Measurements from ENCODE around the gene GPR137.

Gene GPR137

GRCh38 chr11:64254326-64254725 is 31.3 kb upstream of the GPR137 start:
- Histone ChIP-seq H3K27ac (no peak overlapping the region), H3K4me3 (ENCODE audit: low read depth, low read length) (no peak overlapping the region), H3K9me3 (ENCODE audit: severe bottlenecking) (no peaks in the 10 kb centered on the region), H3K36me3 (peaks cover 44% of the 10 kb centered on the region), H3K27me3 (ENCODE audit: insufficient read depth, low read depth, severe bottlenecking) (no peaks in the 10 kb centered on the region)
- no peak for DNase-seq
- TF ChIP-seq, protein P1, sequence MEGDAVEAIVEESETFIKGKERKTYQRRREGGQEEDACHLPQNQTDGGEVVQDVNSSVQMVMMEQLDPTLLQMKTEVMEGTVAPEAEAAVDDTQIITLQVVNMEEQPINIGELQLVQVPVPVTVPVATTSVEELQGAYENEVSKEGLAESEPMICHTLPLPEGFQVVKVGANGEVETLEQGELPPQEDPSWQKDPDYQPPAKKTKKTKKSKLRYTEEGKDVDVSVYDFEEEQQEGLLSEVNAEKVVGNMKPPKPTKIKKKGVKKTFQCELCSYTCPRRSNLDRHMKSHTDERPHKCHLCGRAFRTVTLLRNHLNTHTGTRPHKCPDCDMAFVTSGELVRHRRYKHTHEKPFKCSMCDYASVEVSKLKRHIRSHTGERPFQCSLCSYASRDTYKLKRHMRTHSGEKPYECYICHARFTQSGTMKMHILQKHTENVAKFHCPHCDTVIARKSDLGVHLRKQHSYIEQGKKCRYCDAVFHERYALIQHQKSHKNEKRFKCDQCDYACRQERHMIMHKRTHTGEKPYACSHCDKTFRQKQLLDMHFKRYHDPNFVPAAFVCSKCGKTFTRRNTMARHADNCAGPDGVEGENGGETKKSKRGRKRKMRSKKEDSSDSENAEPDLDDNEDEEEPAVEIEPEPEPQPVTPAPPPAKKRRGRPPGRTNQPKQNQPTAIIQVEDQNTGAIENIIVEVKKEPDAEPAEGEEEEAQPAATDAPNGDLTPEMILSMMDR (IDR thresholded peaks at IDR 0.05; ENCODE audit: low read depth, low read length), result no peak

DNA sequence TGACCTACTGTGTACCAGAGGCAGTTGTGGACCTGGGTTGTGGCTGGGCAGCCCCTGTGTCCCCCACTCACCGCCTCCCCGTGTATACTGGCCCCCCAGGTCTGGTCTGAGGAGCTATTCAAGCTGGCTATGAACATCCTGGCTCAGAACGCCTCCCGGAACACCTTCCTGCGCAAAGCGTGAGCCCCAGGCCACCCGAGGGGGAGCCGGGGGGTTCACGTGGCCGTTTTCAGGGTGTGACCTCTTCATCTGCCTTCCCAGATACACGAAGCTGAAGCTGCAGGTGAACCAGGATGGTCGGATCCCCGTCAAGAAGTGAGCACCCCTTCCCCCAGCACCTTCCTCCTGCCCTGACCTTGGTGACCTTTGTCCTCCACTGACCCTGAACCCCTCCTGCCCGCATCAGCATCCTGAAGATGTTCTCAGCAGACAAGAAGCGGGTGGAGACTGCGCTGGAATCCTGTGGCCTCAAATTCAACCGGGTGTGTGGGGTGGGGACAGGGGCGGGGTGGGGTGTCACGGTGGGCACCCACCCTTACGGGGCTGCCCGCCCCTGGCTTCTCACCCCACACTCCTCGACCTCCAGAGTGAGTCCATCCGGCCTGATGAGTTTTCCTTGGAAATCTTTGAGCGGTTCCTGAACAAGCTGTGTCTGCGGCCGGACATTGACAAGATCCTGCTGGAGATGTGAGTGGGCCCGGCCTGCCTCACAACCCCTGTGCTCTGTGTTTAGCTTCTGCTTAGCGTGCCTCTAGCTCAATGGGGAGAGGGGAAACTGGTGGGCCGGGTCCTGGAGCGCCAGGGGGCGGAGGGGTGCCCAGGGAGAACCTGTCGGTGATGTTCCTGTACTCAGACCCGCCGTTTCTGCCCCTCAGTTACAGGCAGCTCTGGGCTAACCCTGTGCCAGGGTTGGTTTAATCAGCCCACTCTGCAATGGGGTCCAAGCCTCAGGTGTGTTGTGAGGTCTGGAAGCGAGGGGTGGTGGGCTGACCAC is 30.2 kb upstream of the GPR137 start:
- Histone ChIP-seq H3K27ac (peak overlapping the region; percentile 33; the same call in 1 of the 2 replicates), H3K36me3 (peaks cover 54% of the 10 kb centered on the region), H3K4me3 (ENCODE audit: low read depth, low read length) (no peak overlapping the region), H3K9me3 (ENCODE audit: severe bottlenecking) (no peaks in the 10 kb centered on the region), H3K27me3 (ENCODE audit: insufficient read depth, low read depth, severe bottlenecking) (no peaks in the 10 kb centered on the region)
- DNase-seq, result no peak
- TF ChIP-seq, protein P1 (IDR thresholded peaks at IDR 0.05; ENCODE audit: low read depth, low read length), result no peak

DNA sequence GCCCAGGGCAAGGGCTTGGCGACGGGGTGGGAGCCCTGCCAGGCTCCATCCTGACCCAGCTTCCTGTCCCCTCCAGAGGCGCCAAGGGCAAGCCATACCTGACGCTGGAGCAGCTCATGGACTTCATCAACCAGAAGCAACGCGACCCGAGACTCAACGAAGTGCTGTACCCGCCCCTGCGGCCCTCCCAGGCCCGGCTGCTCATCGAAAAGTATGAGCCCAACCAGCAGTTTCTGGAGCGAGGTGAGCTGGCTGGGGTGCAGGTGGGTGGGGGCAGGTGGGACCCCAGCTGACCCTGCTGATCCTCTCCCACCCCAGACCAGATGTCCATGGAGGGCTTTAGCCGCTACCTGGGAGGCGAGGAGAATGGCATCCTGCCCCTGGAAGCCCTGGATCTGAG is 29.3 kb upstream of the GPR137 start:
- TF ChIP-seq, protein P1 (IDR thresholded peaks at IDR 0.05; ENCODE audit: low read depth, low read length), result no peak
- no peaks in the 10 kb centered on the region for H3K9me3 ChIP-seq (ENCODE audit: severe bottlenecking)
- H3K4me3 ChIP-seq (ENCODE audit: low read depth, low read length), result no peak overlapping the region
- DNase-seq, result no peak
- peak overlapping the region; percentile 33; the same call in 1 of the 2 replicates for H3K27ac ChIP-seq
- peaks cover 59% of the 10 kb centered on the region for H3K36me3 ChIP-seq
- H3K27me3 ChIP-seq (ENCODE audit: insufficient read depth, low read depth, severe bottlenecking), result no peaks in the 10 kb centered on the region

- no peak overlapping the region for H3K27ac ChIP-seq
- peaks cover 76% of the 10 kb centered on the region for H3K36me3 ChIP-seq
- H3K9me3 ChIP-seq (ENCODE audit: severe bottlenecking), result no peaks in the 10 kb centered on the region
- DNase-seq, result no peak
- H3K4me3 ChIP-seq (ENCODE audit: low read depth, low read length), result no peak overlapping the region
- TF ChIP-seq, protein P1 (IDR thresholded peaks at IDR 0.05; ENCODE audit: low read depth, low read length), result no peak
- H3K27me3 ChIP-seq (ENCODE audit: insufficient read depth, low read depth, severe bottlenecking), result no peaks in the 10 kb centered on the region
Observed at GRCh38 chr11:64258356-64258755, 27.3 kb upstream of the GPR137 start.

DNA sequence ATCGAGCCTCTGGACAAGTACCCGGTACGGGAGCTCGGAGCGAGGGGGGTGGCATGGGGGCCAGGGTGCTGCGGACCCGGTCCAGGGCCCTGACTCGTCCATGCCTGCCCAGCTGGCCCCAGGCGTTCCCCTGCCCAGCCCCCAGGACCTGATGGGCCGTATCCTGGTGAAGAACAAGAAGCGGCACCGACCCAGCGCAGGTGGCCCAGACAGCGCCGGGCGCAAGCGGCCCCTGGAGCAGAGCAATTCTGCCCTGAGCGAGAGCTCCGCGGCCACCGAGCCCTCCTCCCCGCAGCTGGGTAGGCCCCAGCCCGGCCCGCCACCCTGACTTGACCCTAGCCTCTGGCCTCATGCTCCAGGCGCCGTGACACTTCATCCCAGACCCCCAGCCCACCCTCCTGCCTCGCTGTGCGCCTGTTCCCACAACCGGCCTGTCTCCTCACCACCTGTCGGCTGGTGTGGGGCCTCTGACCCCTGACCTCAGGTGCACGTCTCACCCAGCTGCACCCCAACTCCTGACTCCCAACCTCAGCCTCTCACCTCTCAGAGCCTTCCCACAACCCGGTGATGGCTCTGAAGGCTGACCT is 26.6 kb upstream of the GPR137 start:
- Histone ChIP-seq H3K9me3 (ENCODE audit: severe bottlenecking) (no peaks in the 10 kb centered on the region), H3K27ac (no peak overlapping the region), H3K27me3 (ENCODE audit: insufficient read depth, low read depth, severe bottlenecking) (no peaks in the 10 kb centered on the region), H3K36me3 (peaks cover 81% of the 10 kb centered on the region), H3K4me3 (ENCODE audit: low read depth, low read length) (no peak overlapping the region)
- DNase-seq, result no peak
- TF ChIP-seq, protein P1 (IDR thresholded peaks at IDR 0.05; ENCODE audit: low read depth, low read length), result no peak
